ENCODE results near the gene VMP1.
A peak's percentile ranks its signal among the peaks of the same experiment; 100 is the strongest.

Gene VMP1

DNA sequence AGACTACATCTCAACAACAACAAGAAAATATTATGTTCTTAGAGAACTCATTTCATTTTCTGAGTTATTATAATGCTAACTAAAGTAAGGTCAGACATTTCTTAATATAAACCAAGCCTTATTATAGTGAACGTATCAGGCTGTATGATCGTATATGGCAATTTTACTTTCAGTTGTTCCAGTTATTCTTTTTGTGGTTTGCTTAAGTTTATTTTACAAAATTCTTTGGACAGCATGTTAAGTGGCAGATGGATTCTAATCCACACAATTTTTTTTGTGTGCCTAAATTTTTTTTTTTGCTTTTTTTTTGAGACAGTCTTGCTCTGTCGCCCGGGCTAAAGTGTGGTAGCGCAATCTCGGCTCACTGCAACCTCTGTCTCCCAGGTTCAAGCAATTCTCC, 59.0 kb downstream of the VMP1 start:
- no peak for DNase-seq (ENCODE audit: low spot score)
- TF ChIP-seq, protein P1, sequence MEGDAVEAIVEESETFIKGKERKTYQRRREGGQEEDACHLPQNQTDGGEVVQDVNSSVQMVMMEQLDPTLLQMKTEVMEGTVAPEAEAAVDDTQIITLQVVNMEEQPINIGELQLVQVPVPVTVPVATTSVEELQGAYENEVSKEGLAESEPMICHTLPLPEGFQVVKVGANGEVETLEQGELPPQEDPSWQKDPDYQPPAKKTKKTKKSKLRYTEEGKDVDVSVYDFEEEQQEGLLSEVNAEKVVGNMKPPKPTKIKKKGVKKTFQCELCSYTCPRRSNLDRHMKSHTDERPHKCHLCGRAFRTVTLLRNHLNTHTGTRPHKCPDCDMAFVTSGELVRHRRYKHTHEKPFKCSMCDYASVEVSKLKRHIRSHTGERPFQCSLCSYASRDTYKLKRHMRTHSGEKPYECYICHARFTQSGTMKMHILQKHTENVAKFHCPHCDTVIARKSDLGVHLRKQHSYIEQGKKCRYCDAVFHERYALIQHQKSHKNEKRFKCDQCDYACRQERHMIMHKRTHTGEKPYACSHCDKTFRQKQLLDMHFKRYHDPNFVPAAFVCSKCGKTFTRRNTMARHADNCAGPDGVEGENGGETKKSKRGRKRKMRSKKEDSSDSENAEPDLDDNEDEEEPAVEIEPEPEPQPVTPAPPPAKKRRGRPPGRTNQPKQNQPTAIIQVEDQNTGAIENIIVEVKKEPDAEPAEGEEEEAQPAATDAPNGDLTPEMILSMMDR (IDR thresholded peaks at IDR 0.05; ENCODE audit: poor library complexity, severe bottlenecking), result no peak
- peaks cover 43% of the 10 kb centered on the region for H3K36me3 ChIP-seq (ENCODE audit: low read depth)
- peak overlapping the region; percentile 91 for H3K27ac ChIP-seq (ENCODE audit: poor library complexity, severe bottlenecking)
- H3K9me3 ChIP-seq (ENCODE audit: severe bottlenecking), result no peaks in the 10 kb centered on the region
- ATAC-seq (ENCODE audit: low read depth), result no peak
- peaks cover 61% of the 10 kb centered on the region for H3K4me1 ChIP-seq (ENCODE audit: insufficient read depth, poor library complexity, severe bottlenecking)
- H3K27me3 ChIP-seq (ENCODE audit: insufficient read depth, poor library complexity, severe bottlenecking), result no peaks in the 10 kb centered on the region
- no peak overlapping the region for H3K4me3 ChIP-seq (ENCODE audit: severe bottlenecking)

DNA sequence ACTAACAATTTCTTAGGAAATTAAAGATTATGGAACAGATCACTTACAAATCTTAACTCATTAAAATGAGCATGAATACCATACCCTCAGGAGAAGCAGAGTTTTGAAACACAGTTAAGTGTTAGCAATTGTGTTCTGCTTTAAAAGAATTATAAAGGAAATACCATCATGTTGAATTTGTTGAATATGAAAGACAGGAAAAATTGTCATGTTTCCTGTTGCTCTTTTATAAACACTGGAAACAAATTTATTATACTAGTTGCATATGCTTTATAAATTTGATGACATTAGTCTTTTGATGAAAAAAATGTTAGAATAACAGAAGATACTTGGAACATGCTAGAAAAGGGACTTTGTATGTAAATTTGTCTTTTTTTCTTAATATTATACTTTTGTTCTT, 59.7 kb downstream of the VMP1 start:
- Histone ChIP-seq H3K4me3 (ENCODE audit: severe bottlenecking) (no peak overlapping the region), H3K9me3 (ENCODE audit: severe bottlenecking) (no peaks in the 10 kb centered on the region), H3K27me3 (ENCODE audit: insufficient read depth, poor library complexity, severe bottlenecking) (no peaks in the 10 kb centered on the region), H3K36me3 (ENCODE audit: low read depth) (peaks cover 43% of the 10 kb centered on the region), H3K4me1 (ENCODE audit: insufficient read depth, poor library complexity, severe bottlenecking) (peaks cover 54% of the 10 kb centered on the region), H3K27ac (ENCODE audit: poor library complexity, severe bottlenecking) (peak overlapping the region; percentile 91)
- TF ChIP-seq, protein P1 (IDR thresholded peaks at IDR 0.05; ENCODE audit: poor library complexity, severe bottlenecking), result no peak
- ATAC-seq (ENCODE audit: low read depth) (no peak), DNase-seq (ENCODE audit: low spot score) (no peak)

DNA sequence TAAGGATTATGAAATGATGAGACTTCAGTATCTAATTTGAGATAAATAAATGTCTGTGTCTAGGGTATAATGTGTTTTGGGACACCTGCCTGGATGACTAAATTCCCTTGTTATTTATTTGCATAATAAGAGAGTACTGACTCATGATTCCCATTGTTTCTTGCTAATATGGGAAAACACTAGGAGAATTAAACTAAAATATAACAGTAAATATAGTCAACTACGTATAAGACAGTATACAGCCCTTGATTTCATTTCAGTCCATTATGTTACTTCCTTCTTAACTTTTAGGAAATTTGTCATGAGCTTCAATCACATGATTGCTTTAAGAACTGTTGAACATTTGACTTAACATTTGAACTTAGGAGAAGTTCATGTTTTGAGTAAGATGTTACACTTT, 62.4 kb downstream of the VMP1 start:
- peak overlapping the region; percentile 91 for H3K27ac ChIP-seq (ENCODE audit: poor library complexity, severe bottlenecking)
- ATAC-seq (ENCODE audit: low read depth), result peak; percentile 69
- H3K36me3 ChIP-seq (ENCODE audit: low read depth), result peaks cover 51% of the 10 kb centered on the region
- H3K4me3 ChIP-seq (ENCODE audit: severe bottlenecking), result no peak overlapping the region
- H3K4me1 ChIP-seq (ENCODE audit: insufficient read depth, poor library complexity, severe bottlenecking), result peaks cover 30% of the 10 kb centered on the region
- no peak for DNase-seq (ENCODE audit: low spot score)
- no peaks in the 10 kb centered on the region for H3K9me3 ChIP-seq (ENCODE audit: severe bottlenecking)
- H3K27me3 ChIP-seq (ENCODE audit: insufficient read depth, poor library complexity, severe bottlenecking), result no peaks in the 10 kb centered on the region
- TF ChIP-seq, protein P1 (IDR thresholded peaks at IDR 0.05; ENCODE audit: poor library complexity, severe bottlenecking), result no peak

DNA sequence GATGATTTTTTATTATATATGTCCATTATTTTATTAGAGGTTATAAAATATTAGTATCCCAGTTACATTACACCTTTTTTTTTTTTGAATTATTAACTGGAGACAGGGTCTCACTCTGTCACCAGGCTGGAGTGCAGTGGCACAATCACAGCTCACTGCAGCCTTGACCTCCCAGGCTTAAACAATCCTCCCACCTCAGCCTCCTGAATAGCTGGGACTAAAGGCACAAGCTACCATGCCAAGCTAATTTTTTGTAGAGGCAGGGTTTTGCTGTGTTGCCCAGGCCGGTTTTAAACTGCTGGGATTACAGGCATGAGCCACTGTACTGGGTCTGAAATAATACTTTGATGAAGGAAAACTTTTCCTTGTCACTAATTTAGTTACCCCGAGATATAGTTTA, 63.6 kb downstream of the VMP1 start:
- DNase-seq (ENCODE audit: low spot score) (no peak), ATAC-seq (ENCODE audit: low read depth) (no peak)
- Histone ChIP-seq H3K9me3 (ENCODE audit: severe bottlenecking) (no peaks in the 10 kb centered on the region), H3K4me3 (ENCODE audit: severe bottlenecking) (no peak overlapping the region), H3K36me3 (ENCODE audit: low read depth) (peaks cover 56% of the 10 kb centered on the region), H3K27ac (ENCODE audit: poor library complexity, severe bottlenecking) (peak overlapping the region; percentile 91), H3K4me1 (ENCODE audit: insufficient read depth, poor library complexity, severe bottlenecking) (peaks cover 27% of the 10 kb centered on the region), H3K27me3 (ENCODE audit: insufficient read depth, poor library complexity, severe bottlenecking) (no peaks in the 10 kb centered on the region)
- TF ChIP-seq, protein P1 (IDR thresholded peaks at IDR 0.05; ENCODE audit: poor library complexity, severe bottlenecking), result no peak

DNA sequence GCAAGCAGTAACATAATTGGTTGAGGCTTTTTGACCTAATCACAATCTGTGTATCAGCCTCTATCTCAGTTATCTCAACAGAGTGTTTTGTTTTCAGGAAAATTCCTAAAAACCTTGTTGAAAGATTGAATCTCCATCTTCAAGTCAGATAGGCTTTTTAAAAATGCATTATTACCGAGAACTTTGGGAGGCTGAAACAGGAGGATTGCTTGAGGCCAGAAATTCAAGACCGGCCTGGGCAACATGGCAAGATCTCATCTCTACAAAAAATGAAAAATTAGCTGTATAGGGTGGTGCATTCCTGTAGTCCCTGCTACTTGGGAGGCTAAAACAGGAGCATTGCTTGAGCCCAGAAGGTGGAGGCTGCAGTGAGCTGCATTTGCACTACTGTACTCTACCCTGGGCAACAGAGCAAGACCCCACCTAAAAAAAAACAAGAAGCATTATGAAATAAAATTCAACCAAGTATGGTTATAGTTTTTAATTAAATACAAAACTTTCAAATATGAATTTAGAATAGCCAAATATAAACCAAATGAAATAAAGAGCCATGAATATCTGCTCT, 68.4 kb downstream of the VMP1 start:
- H3K4me1 ChIP-seq (ENCODE audit: insufficient read depth, poor library complexity, severe bottlenecking), result peaks cover 2% of the 10 kb centered on the region
- H3K4me3 ChIP-seq (ENCODE audit: severe bottlenecking), result no peak overlapping the region
- TF ChIP-seq, protein P1 (IDR thresholded peaks at IDR 0.05; ENCODE audit: poor library complexity, severe bottlenecking), result no peak
- H3K27me3 ChIP-seq (ENCODE audit: insufficient read depth, poor library complexity, severe bottlenecking), result no peaks in the 10 kb centered on the region
- H3K27ac ChIP-seq (ENCODE audit: poor library complexity, severe bottlenecking), result no peak overlapping the region
- ATAC-seq (ENCODE audit: low read depth) (no peak), DNase-seq (ENCODE audit: low spot score) (no peak)
- H3K9me3 ChIP-seq (ENCODE audit: severe bottlenecking), result no peaks in the 10 kb centered on the region
- peaks cover 49% of the 10 kb centered on the region for H3K36me3 ChIP-seq (ENCODE audit: low read depth)

All from RWPE2 (cell line).